Fibroblast of lung (primary cell): ENCODE measurements around the gene DHFR2.

Source experiments
- CTCF ChIP-seq, 2 donors: IDR thresholded peaks in 1 of 2; conservative IDR thresholded peaks in 1 of 2; 1 replicate in 1 of 2; 2 replicates in 1 of 2; pipeline ENCODE4 v1.5.1; 2011 to 2012; ENCODE audit warnings: low read length in 2 of 2, control low read depth in 1 of 2, inconsistent platforms in 1 of 2, low read depth in 1 of 2, mild to moderate bottlenecking in 1 of 2
- EZH2 ChIP-seq: IDR thresholded peaks from 2 replicates; pipeline ENCODE4 v1.5.1; 2012; ENCODE audit warnings: low read length, control low read depth, mild to moderate bottlenecking; ENCODE audit errors: missing control alignments

DNA sequence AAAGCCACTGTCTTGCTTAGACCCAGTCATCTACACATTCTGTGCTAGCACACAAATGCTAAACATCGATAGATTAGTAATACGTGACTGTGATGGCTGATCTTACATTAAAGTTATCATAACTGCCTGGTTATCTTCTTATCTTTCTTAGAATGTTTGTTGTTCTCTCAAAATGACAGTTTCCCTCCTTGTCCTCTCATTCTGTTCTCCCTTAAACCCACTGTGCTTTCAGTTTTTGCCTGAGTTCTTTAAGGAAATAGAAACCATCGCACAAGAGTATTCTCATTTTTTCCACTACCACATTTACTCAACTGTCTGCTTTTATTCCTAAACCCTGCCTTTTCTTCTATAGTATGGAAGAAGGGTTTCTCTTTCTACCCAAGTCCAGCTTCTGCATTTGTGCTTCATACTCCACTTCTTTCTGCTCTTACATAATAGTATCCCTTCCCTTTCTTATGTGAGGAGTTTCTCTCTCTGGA lies 51.4 kb downstream of the DHFR2 start:
- TF ChIP-seq CTCF (conservative IDR thresholded peaks at IDR 0.05 in 1 of 2, IDR thresholded peaks at IDR 0.05 in 1 of 2; ENCODE audit: low read depth in 1 of 2, low read length in 2 of 2), result no peak
- TF ChIP-seq EZH2, result no peak
